WTC11 (cell line): Measurements from ENCODE around the gene PHB1. TPM values are rescaled to one million over a fixed set of nuclear protein-coding genes. Genes with fewer than 3 reads are reported as not detected.

Experiments used
- ATAC-seq: fragments of 200-7000 bp; cut with Tn5 transposase; 2 replicates; pipeline ENCODE4 v1.10.0; 2021; ENCODE audit warnings: mild to moderate bottlenecking, moderate library complexity
- CTCF ChIA-PET: fragments of 300-600 bp; sonication (Branson Sonifier 250); formaldehyde crosslinking; loops from one replicate; lab custom pipeline; 2021; ENCODE audit warnings: antibody characterized with exemption; lab: Charles Lee
- POLR2A ChIA-PET: fragments of 350-600 bp; sonication (Branson Sonifier 250); formaldehyde crosslinking; loops from one replicate; lab custom pipeline; 2021; ENCODE audit warnings: antibody characterized with exemption; lab: Charles Lee
- DNase-seq: peaks from one replicate; pipeline ENCODE4 v3.0.0; 2021; ENCODE audit warnings: low spot score
- H3K27ac Mint-ChIP-seq: 2 replicates; pipeline ENCODE4 v1.8.0; 2021; ENCODE audit warnings: mixed read lengths
- H3K27me3 Mint-ChIP-seq: 2 replicates; pipeline ENCODE4 v1.8.0; 2021; ENCODE audit warnings: low read depth, mild to moderate bottlenecking, moderate library complexity, mixed read lengths
- H3K36me3 Mint-ChIP-seq: 2 replicates; pipeline ENCODE4 v1.8.0; 2021; ENCODE audit warnings: mixed read lengths
- H3K4me1 Mint-ChIP-seq: 2 replicates; pipeline ENCODE4 v1.8.0; 2022; ENCODE audit warnings: mixed read lengths
- H3K4me3 Mint-ChIP-seq: 2 replicates; pipeline ENCODE4 v1.8.0; 2021; ENCODE audit warnings: mild to moderate bottlenecking, moderate library complexity, mixed read lengths
- H3K9me3 Mint-ChIP-seq: 2 replicates; pipeline ENCODE4 v1.8.0; 2021; ENCODE audit warnings: mixed read lengths
- CBFB ChIP-seq: sonication (generic); formaldehyde crosslinking; IDR thresholded peaks from 2 replicates; pipeline ENCODE4 v1.8.1; 2022; ENCODE audit warnings: mild to moderate bottlenecking, low read depth, missing genetic modification reagents
- GRHL2 ChIP-seq: fragments of 250-450 bp; sonication (Bioruptor Pico); IDR thresholded peaks from 2 replicates; pipeline ENCODE4 v1.8.0; 2022; ENCODE audit warnings: mild to moderate bottlenecking, moderate library complexity; ENCODE audit not compliant: insufficient replicate concordance, severe bottlenecking
- GTF2I ChIP-seq: fragments of 250-450 bp; sonication (Bioruptor Pico); conservative IDR thresholded peaks from 2 replicates; pipeline ENCODE4 v1.4.0; 2021; ENCODE audit warnings: mild to moderate bottlenecking
- NFYB ChIP-seq: sonication (generic); formaldehyde crosslinking; conservative IDR thresholded peaks from 2 replicates; pipeline ENCODE4 v1.8.0; 2022; ENCODE audit warnings: low read depth, missing genetic modification reagents
- NR1H2 ChIP-seq: sonication (generic); formaldehyde crosslinking; IDR thresholded peaks from 2 replicates; pipeline ENCODE4 v1.9.0; 2021; ENCODE audit warnings: mild to moderate bottlenecking, moderate library complexity, missing genetic modification reagents
- NR2C2 ChIP-seq: sonication (generic); formaldehyde crosslinking; IDR thresholded peaks from 2 replicates; pipeline ENCODE4 v1.8.0; 2022; ENCODE audit warnings: mild to moderate bottlenecking, missing genetic modification reagents
- SMAD3 ChIP-seq: sonication (generic); formaldehyde crosslinking; IDR thresholded peaks from 2 replicates; pipeline ENCODE4 v1.8.0; 2022; ENCODE audit warnings: missing genetic modification reagents, mild to moderate bottlenecking, borderline replicate concordance
- SMAD4 ChIP-seq: sonication (generic); formaldehyde crosslinking; IDR thresholded peaks from 2 replicates; pipeline ENCODE4 v1.8.0; 2022; ENCODE audit warnings: mild to moderate bottlenecking, missing genetic modification reagents
- TCF7 ChIP-seq: sonication (generic); formaldehyde crosslinking; IDR thresholded peaks from 2 replicates; pipeline ENCODE4 v1.8.0; 2022; ENCODE audit warnings: mild to moderate bottlenecking, low read depth, missing genetic modification reagents, moderate library complexity
- TEAD4 ChIP-seq: sonication (generic); formaldehyde crosslinking; IDR thresholded peaks from 2 replicates; pipeline ENCODE4 v1.8.0; 2022; ENCODE audit warnings: mild to moderate bottlenecking, missing genetic modification reagents
- ZNF263 ChIP-seq: sonication (generic); formaldehyde crosslinking; IDR thresholded peaks from 2 replicates; pipeline ENCODE4 v1.8.1; 2022; ENCODE audit warnings: low read depth, mild to moderate bottlenecking, moderate library complexity, missing genetic modification reagents
- total RNA-seq: library from RNA; stranded (reverse); gene quantifications from 3 replicates; pipeline ENCODE4 v1.2.3, GENCODE V29; 2021
- TF ChIP-seq, protein P1 (sequence below): fragments of 250-450 bp; sonication (Bioruptor Pico); IDR thresholded peaks from 2 replicates; pipeline ENCODE4 v1.9.0; 2021; ENCODE audit warnings: mild to moderate bottlenecking
- TF ChIP-seq, protein P2 (sequence below): sonication (generic); formaldehyde crosslinking; IDR thresholded peaks from 2 replicates; pipeline ENCODE4 v1.8.0; 2022; ENCODE audit warnings: missing genetic modification reagents
- TF ChIP-seq, protein P3 (sequence below): fragments of 250-450 bp; sonication (Bioruptor Pico); conservative IDR thresholded peaks from 2 replicates; pipeline ENCODE4 v1.9.0; 2021; ENCODE audit warnings: mild to moderate bottlenecking
- TF ChIP-seq, protein P4 (sequence below): sonication (generic); formaldehyde crosslinking; IDR thresholded peaks from 2 replicates; pipeline ENCODE4 v1.8.0; 2022; ENCODE audit warnings: mild to moderate bottlenecking, missing genetic modification reagents
- TF ChIP-seq, protein P5 (sequence below): sonication (generic); formaldehyde crosslinking; IDR thresholded peaks from 2 replicates; pipeline ENCODE4 v1.8.1; 2022; ENCODE audit warnings: mild to moderate bottlenecking, moderate library complexity, missing genetic modification reagents
- TF ChIP-seq, protein P6 (sequence below): fragments of 200-600 bp; IDR thresholded peaks from 2 replicates; pipeline ENCODE4 v1.8.0; 2022; ENCODE audit warnings: antibody characterized with exemption
- TF ChIP-seq, protein P7 (sequence below): sonication (generic); formaldehyde crosslinking; IDR thresholded peaks from 2 replicates; pipeline ENCODE4 v1.8.1; 2023; ENCODE audit warnings: mild to moderate bottlenecking, missing genetic modification reagents

Gene PHB1
- total RNA-seq, 1 experiment from 2014 or later, result 375 TPM

DNA sequence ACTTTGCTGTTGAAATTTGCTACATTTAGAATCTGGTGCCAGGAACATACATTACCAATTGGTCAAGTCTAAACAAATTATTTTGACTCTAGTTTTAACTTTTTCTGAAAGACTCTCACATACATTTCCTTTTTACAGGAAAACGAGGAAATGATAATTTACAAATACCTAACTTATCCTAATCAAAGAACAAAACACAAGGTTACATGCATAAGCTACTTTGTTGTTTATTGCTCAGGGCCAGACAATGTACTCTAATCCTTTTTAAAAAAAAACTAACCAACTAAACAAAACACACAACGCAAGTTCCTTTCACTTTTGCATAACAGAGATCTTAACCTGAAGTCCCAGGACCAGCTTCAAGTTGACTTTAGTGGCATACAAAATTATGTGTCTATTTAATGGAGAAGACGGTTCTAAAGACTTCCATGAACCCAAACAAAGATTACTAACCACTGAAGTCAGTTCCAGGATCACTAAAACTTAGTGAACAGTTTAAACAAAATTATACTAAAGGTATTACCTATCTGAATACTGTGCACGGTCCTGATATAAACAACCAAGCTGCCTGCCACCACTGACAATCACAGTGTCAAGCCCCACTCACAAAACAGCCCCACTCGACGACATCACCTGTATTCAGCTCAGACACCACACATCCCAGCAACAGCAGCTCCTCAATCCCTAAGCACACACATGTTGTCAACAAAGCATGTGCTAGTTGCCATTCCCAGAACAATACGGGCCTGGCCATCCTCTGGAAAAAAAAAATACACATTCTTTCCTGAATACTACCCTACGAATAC lies 54.5 kb downstream of the PHB1 start (continued):
- TF ChIP-seq, protein P1, sequence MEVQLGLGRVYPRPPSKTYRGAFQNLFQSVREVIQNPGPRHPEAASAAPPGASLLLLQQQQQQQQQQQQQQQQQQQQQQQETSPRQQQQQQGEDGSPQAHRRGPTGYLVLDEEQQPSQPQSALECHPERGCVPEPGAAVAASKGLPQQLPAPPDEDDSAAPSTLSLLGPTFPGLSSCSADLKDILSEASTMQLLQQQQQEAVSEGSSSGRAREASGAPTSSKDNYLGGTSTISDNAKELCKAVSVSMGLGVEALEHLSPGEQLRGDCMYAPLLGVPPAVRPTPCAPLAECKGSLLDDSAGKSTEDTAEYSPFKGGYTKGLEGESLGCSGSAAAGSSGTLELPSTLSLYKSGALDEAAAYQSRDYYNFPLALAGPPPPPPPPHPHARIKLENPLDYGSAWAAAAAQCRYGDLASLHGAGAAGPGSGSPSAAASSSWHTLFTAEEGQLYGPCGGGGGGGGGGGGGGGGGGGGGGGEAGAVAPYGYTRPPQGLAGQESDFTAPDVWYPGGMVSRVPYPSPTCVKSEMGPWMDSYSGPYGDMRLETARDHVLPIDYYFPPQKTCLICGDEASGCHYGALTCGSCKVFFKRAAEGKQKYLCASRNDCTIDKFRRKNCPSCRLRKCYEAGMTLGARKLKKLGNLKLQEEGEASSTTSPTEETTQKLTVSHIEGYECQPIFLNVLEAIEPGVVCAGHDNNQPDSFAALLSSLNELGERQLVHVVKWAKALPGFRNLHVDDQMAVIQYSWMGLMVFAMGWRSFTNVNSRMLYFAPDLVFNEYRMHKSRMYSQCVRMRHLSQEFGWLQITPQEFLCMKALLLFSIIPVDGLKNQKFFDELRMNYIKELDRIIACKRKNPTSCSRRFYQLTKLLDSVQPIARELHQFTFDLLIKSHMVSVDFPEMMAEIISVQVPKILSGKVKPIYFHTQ (CRISPR knock-in tag), result no peak
- TF ChIP-seq ZNF263 (CRISPR knock-in tag) (no peak), GTF2I (CRISPR knock-in tag) (no peak)
- TF ChIP-seq, protein P2, sequence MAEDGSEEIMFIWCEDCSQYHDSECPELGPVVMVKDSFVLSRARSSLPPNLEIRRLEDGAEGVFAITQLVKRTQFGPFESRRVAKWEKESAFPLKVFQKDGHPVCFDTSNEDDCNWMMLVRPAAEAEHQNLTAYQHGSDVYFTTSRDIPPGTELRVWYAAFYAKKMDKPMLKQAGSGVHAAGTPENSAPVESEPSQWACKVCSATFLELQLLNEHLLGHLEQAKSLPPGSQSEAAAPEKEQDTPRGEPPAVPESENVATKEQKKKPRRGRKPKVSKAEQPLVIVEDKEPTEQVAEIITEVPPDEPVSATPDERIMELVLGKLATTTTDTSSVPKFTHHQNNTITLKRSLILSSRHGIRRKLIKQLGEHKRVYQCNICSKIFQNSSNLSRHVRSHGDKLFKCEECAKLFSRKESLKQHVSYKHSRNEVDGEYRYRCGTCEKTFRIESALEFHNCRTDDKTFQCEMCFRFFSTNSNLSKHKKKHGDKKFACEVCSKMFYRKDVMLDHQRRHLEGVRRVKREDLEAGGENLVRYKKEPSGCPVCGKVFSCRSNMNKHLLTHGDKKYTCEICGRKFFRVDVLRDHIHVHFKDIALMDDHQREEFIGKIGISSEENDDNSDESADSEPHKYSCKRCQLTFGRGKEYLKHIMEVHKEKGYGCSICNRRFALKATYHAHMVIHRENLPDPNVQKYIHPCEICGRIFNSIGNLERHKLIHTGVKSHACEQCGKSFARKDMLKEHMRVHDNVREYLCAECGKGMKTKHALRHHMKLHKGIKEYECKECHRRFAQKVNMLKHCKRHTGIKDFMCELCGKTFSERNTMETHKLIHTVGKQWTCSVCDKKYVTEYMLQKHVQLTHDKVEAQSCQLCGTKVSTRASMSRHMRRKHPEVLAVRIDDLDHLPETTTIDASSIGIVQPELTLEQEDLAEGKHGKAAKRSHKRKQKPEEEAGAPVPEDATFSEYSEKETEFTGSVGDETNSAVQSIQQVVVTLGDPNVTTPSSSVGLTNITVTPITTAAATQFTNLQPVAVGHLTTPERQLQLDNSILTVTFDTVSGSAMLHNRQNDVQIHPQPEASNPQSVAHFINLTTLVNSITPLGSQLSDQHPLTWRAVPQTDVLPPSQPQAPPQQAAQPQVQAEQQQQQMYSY (CRISPR knock-in tag), result no peak

DNA sequence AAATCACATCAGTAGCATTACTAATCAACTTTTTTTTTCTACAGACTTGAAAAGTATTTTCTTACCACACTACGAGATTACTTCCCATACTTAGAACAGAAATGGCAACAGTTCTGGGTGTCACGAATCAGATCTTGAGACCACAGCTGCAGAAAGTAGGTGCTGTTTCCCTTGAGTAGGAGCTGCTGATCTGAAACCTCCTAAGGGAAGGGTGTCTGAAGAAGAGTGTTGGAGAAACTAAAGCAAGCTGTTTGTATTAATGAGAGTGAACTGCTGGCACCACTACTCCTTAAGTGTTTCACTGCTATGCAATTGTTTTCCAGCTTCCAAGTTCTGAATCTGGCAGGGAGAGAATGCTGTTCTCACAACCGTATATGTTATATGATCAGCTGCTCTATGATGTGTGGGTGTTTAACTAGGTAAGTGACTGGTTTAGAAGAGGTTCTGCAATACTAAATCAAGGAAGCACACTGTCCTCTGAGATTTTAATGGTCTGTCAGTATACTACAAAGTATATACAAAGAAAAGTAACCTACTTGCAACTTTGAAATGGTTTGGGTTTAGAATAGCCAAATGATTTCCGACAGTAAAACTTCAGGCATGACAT lies 55.9 kb downstream of the PHB1 start:
- DNase-seq (no peak), ATAC-seq (no peak)
- POLR2A ChIA-PET, result interaction anchor here (0.5 kb wide), 1 partner anchor 141 kb away, joined by 3 read pairs; no protein-coding TSS in a partner anchor
- H3K4me1 Mint-ChIP-seq, result peaks cover 38% of the 10 kb centered on the region
- CTCF ChIA-PET, result interaction anchor here (1.2 to 2.2 kb wide), 2 partner anchors 10 to 198 kb away, joined by 4 to 10 read pairs; no protein-coding TSS in a partner anchor
- H3K36me3 Mint-ChIP-seq, result no peaks in the 10 kb centered on the region; the same call in 1 of the 2 replicates
- TF ChIP-seq NFYB (CRISPR knock-in tag) (no peak), NR1H2 (CRISPR knock-in tag) (no peak), TEAD4 (CRISPR knock-in tag) (no peak), CBFB (CRISPR knock-in tag) (no peak), GRHL2 (no peak)
- TF ChIP-seq, protein P3, sequence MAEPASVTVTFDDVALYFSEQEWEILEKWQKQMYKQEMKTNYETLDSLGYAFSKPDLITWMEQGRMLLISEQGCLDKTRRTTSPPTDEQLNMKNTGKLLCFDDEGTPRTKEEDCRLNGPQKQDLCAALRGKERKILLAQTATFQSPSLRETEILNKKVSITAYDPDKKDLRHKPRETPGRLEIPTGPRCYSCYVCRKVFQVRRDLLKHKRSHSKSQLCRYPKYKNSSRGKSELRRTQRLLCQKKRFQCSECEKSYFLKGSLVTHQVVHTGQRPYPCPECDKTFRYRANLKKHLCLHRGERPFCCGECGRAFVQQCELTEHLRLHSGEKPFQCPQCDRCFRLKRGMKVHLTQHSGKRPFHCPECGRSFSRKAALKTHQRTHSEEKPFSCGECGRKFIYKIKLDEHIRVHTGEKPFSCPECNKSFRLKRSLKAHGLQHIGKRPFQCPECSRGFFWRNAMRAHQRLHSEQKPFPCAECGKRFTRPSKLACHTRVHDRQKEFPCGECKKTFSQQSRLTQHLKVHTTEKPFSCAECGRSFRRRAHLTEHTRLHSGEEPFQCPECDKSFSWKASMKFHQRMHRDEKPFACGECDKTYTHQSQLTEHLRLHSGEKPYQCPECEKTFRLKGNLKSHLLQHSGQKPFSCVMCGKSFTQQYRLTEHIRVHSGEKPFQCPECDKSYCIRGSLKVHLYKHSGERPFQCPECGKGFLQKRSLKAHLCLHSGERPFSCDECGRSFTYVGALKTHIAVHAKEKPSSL (CRISPR knock-in tag), result no peak
- TF ChIP-seq, protein P4, sequence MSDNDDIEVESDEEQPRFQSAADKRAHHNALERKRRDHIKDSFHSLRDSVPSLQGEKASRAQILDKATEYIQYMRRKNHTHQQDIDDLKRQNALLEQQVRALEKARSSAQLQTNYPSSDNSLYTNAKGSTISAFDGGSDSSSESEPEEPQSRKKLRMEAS (CRISPR knock-in tag), result no peak
- no peaks in the 10 kb centered on the region for H3K27me3 Mint-ChIP-seq
- no peak overlapping the region for H3K4me3 Mint-ChIP-seq
- peak overlapping the region; percentile 44; the same call in 1 of the 2 replicates for H3K27ac Mint-ChIP-seq
- H3K9me3 Mint-ChIP-seq, result no peaks in the 10 kb centered on the region

DNA sequence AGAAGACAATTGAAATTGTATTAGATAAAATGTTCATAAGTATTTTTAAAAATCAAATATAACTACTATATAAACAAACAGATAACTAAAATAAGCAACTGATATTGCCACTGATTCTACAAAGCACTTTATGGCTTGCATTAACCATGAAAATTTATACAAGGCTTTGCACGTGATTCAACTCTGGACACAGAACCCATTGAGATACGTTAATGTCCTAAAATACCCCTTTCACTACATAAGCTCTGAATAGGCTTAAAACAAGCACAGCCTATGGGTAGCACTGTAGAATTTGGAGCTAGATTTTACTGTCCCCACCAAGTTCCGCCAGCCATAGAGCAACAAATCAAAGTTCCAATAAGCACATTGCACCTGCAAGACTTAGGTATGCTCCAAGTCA lies 57.2 kb downstream of the PHB1 start:
- ChIA-PET POLR2A (no interaction called here), CTCF (interaction anchor here (1.1 to 1.2 kb wide), 2 partner anchors 11 to 199 kb away, joined by 4 to 6 read pairs; no protein-coding TSS in a partner anchor)
- H3K27me3 Mint-ChIP-seq, result no peaks in the 10 kb centered on the region
- no peak overlapping the region for H3K4me3 Mint-ChIP-seq
- H3K36me3 Mint-ChIP-seq, result peaks cover 3% of the 10 kb centered on the region; the same call in 1 of the 2 replicates
- peaks cover 33% of the 10 kb centered on the region for H3K4me1 Mint-ChIP-seq
- DNase-seq, result no peak
- no peak for ATAC-seq
- no peak overlapping the region for H3K27ac Mint-ChIP-seq
- H3K9me3 Mint-ChIP-seq, result peaks cover 4% of the 10 kb centered on the region
- TF ChIP-seq, protein P5, sequence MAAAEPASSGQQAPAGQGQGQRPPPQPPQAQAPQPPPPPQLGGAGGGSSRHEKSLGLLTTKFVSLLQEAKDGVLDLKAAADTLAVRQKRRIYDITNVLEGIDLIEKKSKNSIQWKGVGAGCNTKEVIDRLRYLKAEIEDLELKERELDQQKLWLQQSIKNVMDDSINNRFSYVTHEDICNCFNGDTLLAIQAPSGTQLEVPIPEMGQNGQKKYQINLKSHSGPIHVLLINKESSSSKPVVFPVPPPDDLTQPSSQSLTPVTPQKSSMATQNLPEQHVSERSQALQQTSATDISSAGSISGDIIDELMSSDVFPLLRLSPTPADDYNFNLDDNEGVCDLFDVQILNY (CRISPR knock-in tag), result no peak
- TF ChIP-seq SMAD3 (no peak), SMAD4 (CRISPR knock-in tag) (no peak), TCF7 (CRISPR knock-in tag) (no peak), NR2C2 (CRISPR knock-in tag) (no peak)
- TF ChIP-seq, protein P6, sequence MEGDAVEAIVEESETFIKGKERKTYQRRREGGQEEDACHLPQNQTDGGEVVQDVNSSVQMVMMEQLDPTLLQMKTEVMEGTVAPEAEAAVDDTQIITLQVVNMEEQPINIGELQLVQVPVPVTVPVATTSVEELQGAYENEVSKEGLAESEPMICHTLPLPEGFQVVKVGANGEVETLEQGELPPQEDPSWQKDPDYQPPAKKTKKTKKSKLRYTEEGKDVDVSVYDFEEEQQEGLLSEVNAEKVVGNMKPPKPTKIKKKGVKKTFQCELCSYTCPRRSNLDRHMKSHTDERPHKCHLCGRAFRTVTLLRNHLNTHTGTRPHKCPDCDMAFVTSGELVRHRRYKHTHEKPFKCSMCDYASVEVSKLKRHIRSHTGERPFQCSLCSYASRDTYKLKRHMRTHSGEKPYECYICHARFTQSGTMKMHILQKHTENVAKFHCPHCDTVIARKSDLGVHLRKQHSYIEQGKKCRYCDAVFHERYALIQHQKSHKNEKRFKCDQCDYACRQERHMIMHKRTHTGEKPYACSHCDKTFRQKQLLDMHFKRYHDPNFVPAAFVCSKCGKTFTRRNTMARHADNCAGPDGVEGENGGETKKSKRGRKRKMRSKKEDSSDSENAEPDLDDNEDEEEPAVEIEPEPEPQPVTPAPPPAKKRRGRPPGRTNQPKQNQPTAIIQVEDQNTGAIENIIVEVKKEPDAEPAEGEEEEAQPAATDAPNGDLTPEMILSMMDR, result no peak
- TF ChIP-seq, protein P7, sequence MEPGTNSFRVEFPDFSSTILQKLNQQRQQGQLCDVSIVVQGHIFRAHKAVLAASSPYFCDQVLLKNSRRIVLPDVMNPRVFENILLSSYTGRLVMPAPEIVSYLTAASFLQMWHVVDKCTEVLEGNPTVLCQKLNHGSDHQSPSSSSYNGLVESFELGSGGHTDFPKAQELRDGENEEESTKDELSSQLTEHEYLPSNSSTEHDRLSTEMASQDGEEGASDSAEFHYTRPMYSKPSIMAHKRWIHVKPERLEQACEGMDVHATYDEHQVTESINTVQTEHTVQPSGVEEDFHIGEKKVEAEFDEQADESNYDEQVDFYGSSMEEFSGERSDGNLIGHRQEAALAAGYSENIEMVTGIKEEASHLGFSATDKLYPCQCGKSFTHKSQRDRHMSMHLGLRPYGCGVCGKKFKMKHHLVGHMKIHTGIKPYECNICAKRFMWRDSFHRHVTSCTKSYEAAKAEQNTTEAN (CRISPR knock-in tag), result no peak
